GM19035 (cell line): ENCODE data around the gene PLEKHA5.
"Not testable (repeated sequence)": the region's sequence is repeated elsewhere in the genome, so short reads cannot be mapped to it uniquely, and the experiment has no call there.

ENCODE experiments used
- ATAC-seq: cut with Tn5 transposase; IDR thresholded peaks from one replicate; pipeline ENCODE4 v1.9.1; 2021; ENCODE audit not compliant: unreplicated experiment

PLEKHA5 gene

GRCh38 chr12:19398376-19399363 is 269.1 kb downstream of the PLEKHA5 start:
- no peak for ATAC-seq

GRCh38 chr12:19400649-19401285 is 271.2 kb downstream of the PLEKHA5 start:
- not testable (repeated sequence) for ATAC-seq

- ATAC-seq: no peak
Measured at GRCh38 chr12:19402211-19402610, 272.7 kb downstream of the PLEKHA5 start.

GRCh38 chr12:19402743-19403431 is 273.4 kb downstream of the PLEKHA5 start:
- ATAC-seq: no peak

GRCh38 chr12:19404242-19404880 is 274.8 kb downstream of the PLEKHA5 start:
- no peak for ATAC-seq

- no peak for ATAC-seq
Measured at GRCh38 chr12:19409376-19409775, 279.8 kb downstream of the PLEKHA5 start.

GRCh38 chr12:19410211-19410610 is 280.7 kb downstream of the PLEKHA5 start:
- no peak for ATAC-seq

GRCh38 chr12:19410629-19411185 is 281.2 kb downstream of the PLEKHA5 start:
- no peak for ATAC-seq

GRCh38 chr12:19411234-19412204 is 282.0 kb downstream of the PLEKHA5 start:
- no peak for ATAC-seq

- no peak for ATAC-seq
Measured at GRCh38 chr12:19412844-19413243, 283.3 kb downstream of the PLEKHA5 start.

GRCh38 chr12:19413582-19413981 is 284.0 kb downstream of the PLEKHA5 start:
- ATAC-seq: not testable (repeated sequence)

GRCh38 chr12:19415563-19415962 is 286.0 kb downstream of the PLEKHA5 start:
- ATAC-seq: no peak

- ATAC-seq: no peak
Measured at GRCh38 chr12:19419086-19419485, 289.6 kb downstream of the PLEKHA5 start.

- ATAC-seq: no peak
Measured at GRCh38 chr12:19421503-19422282, 292.2 kb downstream of the PLEKHA5 start.

GRCh38 chr12:19423166-19423930 is 293.8 kb downstream of the PLEKHA5 start:
- no peak for ATAC-seq
